HG03045 (cell line): Measurements from ENCODE around the gene KCTD19.
A peak's percentile ranks its signal among the peaks of the same experiment; 100 is the strongest.

Experiments used
- ATAC-seq: cut with Tn5 transposase; IDR thresholded peaks from one replicate; pipeline ENCODE4 v1.9.1; 2021; ENCODE audit warnings: mild to moderate bottlenecking, moderate library complexity; ENCODE audit not compliant: unreplicated experiment

The KCTD19 gene

DNA sequence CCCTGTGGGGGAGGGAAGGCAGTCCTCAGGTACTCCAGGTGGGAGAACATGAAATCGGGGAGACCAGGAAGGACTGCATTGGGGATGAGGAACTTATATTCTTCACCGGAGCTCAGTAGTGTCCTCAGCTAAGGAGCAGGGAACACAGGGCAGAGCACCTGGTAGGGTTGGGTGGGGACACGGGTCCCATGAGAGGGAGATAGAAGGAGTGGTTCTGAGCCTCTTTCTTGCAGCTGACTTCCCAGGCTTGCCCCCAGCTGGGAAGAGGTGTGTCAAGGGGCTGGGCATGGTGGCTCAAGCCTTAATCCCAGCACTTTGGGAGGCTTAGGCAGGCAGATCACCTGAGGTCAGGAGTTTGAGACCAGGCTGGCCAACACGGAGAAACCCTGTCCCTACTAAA, 81.4 kb downstream of the KCTD19 start:
- ATAC-seq, result no peak

DNA sequence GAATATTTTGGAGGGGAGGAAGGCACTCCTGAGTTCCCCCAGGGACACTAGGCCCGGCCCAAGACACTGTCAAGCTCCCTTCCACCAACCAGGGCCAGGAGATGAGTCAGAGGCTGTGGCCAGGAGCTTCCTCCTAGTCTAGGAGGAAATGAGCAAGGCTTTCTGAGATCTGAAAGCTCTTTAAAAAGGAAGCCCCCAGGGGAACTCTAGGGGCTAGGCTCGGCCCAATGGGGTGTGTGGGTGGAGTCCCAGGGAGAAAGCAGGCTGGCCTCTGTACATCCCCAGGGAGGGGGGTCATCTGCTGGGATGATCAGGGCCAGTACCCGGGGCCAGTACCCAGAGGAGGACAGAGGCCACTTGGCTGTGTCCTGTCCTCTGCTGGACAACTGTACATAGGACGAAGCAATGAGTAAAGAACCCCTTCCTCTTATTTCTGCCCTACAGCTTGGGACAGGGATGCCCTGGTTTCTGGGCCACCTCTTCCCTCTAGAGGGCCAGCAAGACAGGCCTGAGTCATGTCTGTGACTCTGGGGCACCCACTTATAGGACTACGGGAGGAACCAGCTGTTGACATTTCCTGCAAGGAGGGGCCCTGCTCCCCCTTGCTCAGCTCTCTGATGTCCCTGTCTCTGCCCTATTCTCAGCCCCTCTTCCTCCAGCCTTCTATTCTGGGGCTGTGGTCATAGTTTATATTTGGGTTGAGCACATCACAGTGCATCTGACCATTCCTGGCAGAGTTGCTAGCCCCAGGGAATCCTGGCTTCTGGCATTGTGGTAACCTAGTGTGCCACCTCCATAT, 82.0 kb downstream of the KCTD19 start:
- ATAC-seq, result peak; percentile 43

DNA sequence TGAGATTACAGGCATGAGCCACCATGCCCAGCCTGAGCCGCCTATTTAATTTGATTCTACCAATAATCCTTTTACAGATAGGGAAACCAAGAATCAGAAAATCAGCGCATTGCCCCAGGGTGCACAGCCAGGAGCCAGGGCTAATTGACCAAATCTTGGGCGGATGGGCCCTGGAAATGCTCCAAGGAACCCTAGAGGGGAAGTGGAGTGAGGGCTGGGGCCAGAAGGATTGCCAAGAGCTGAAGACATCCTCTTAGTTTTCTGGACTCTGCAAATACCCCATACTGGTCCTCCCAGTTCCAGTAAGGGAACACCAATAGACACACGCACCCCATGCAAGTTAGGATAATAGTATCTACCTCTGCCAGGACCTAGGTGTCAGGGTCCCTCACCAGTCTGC, 83.1 kb downstream of the KCTD19 start:
- no peak for ATAC-seq

DNA sequence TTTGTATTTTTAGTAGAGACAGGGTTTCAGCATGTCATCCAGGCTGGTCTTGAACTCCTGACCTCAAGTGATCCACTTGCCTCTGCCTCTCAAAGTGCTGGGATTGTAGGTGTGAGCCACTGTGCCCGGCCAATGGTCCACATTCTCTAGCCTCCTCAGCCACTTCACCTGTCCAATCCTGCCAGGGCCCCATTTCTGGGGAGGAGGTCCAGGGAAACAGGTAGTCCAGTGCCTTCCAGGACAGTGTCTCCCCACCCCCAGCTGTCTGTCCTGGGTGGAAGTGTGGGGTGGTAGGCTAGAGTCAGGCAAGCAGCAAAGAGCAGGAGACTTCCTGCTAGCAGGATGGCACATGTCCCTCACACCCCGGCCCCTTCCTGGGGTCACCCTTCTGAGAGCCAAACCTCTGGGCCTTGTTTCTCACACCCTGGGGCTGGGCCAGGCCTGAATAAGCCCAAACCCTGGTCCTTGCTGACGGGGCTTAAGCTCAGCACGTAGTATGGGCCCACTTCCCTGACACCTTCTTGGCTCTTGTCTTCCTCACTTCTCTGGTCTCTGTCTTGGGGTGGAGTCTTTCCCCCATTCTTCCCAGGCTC, 84.3 kb downstream of the KCTD19 start:
- ATAC-seq, result no peak

DNA sequence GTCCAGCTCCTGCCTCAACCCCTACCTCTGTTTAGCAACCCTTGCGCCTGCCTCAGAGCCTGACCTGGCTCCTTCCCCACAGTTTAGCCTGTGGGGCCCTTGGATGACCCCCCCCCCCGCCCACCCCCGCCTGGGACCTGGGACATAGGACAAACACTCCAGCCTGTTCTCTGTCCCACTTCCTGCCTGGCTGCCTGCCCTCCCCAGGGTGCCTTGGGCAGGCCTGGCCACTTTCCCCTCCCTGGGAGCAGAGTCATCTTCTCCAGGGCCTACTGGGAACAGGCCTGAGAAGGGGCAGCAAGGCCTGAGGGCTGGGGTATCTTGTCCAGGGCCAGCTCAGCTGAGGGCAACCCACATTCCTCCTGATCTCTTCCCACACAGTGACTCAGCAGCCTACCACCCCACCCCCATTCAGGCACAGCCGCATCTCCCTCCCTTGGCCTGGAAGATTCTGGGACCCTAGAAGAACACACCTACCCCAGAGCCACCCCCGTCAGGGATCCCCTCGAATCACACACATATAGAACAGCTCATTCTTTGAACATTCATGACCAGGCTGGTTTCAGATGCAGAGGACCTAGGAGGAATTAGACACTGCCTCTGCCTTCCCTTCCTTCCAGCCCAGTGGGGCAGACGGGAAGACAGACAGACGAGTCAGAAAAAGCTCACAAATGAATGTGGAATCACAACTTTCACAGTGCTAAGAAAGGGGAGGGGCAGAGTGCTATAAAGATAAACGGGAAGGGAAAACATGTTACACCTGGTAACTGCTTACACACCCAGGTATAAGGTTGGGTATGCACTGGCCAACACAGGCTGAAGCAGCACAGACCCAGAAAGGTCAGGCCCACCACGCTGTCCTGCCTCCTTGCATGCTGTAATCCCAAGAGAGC, 85.3 kb downstream of the KCTD19 start:
- ATAC-seq, result no peak

DNA sequence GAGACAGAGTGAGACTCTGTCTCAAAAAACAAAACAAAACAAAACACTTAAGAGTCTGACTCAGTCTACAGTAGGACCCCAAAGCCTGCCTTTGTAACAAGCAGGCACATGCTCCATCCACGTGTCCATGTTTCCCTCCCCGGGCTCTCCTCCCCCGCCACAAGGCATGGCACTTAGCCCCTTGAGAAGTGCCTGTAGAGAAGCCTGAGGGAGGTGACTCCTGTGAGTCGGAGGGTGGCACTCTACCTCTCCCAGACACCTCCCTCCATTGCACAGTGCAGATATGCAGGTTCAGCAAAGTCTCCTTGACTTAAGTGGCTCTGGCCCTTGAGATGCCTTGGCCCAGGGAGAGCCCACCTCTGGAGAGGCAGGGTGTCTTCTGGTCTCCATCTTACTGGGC, 86.0 kb downstream of the KCTD19 start:
- no peak for ATAC-seq
